Muscle of arm (tissue), 12 donors: ENCODE results near the gene TCF7L2. TPM values are rescaled to one million over a fixed set of nuclear protein-coding genes. Genes with fewer than 3 reads are reported as not detected.

ENCODE experiments used
- DNase-seq: peaks from one replicate; pipeline ENCODE4 v3.0.0-alpha.2; 2013
- polyA plus RNA-seq, 12 donors: library from polyadenylated mRNA; unstranded; fragments of 120-200 nt; gene quantifications; one replicate each; pipeline ENCODE4 v1.2.1, GENCODE V29; 2013; ENCODE audit not compliant: insufficient read length in 12 of 12

TCF7L2 gene
- polyA plus RNA-seq, 12 donors: 37.6 to 122 (median 51.4) TPM; not detected in 1

- DNase-seq: no peak
Measured at GRCh38 chr10:113176652-113177155, 226.7 kb downstream of the TCF7L2 start.

- no peak for DNase-seq
Measured at GRCh38 chr10:113177156-113177935, 227.3 kb downstream of the TCF7L2 start.

GRCh38 chr10:113177936-113178335 is 227.9 kb downstream of the TCF7L2 start:
- no peak for DNase-seq

GRCh38 chr10:113178771-113179170 is 228.7 kb downstream of the TCF7L2 start:
- DNase-seq: no peak

GRCh38 chr10:113179265-113179664 is 229.2 kb downstream of the TCF7L2 start:
- no peak for DNase-seq

- DNase-seq: no peak
Measured at GRCh38 chr10:113179966-113180365, 229.9 kb downstream of the TCF7L2 start.

GRCh38 chr10:113180401-113181154 is 230.5 kb downstream of the TCF7L2 start:
- DNase-seq: no peak

GRCh38 chr10:113182154-113182553 is 232.1 kb downstream of the TCF7L2 start:
- no peak for DNase-seq

- DNase-seq: no peak
Measured at GRCh38 chr10:113183573-113183972, 233.5 kb downstream of the TCF7L2 start.

GRCh38 chr10:113187063-113187777 is 237.2 kb downstream of the TCF7L2 start:
- no peak for DNase-seq

- DNase-seq: no peak
Measured at GRCh38 chr10:113199459-113199858, 249.4 kb downstream of the TCF7L2 start.

GRCh38 chr10:113202011-113202410 is 252.0 kb downstream of the TCF7L2 start:
- no peak for DNase-seq

- no peak for DNase-seq
Measured at GRCh38 chr10:113207924-113208323, 257.9 kb downstream of the TCF7L2 start.

GRCh38 chr10:113213035-113213434 is 263.0 kb downstream of the TCF7L2 start:
- no peak for DNase-seq

- no peak for DNase-seq
Measured at GRCh38 chr10:113214331-113214730, 264.3 kb downstream of the TCF7L2 start.

GRCh38 chr10:113216102-113216501 is 266.1 kb downstream of the TCF7L2 start:
- DNase-seq: no peak
